Measurements from ENCODE around the gene EXOSC9.

GRCh38 chr4:121784975-121785374, 16.1 kb upstream of the EXOSC9 start:
- TF ChIP-seq CTCF (IDR thresholded peaks at IDR 0.05) (no peak), POLR2AphosphoS5 (IDR thresholded peaks at IDR 0.05; ENCODE audit: low read depth, low read length) (no peak), TCF7L2 (IDR thresholded peaks at IDR 0.05; ENCODE audit: low read depth, low read length) (no peak), REST (IDR thresholded peaks at IDR 0.05; ENCODE audit: insufficient read depth in 1 of 2, low read depth in 2 of 2, low read length in 1 of 2) (no peak)

Measured in Panc1 (cell line).